Lower leg skin (tissue), 3 donors: ENCODE results near the gene RERE.

Experiments
- POLR2A ChIP-seq, 2 donors: fragments of 450-650 bp; IDR thresholded peaks; one replicate each; pipeline ENCODE4 v1.6.1; 2016 to 2017; ENCODE audit warnings: antibody characterized with exemption in 2 of 2, mild to moderate bottlenecking in 1 of 2, moderate library complexity in 1 of 2
- TF ChIP-seq, protein P1 (sequence below), 3 donors: fragments of 450-650 bp; IDR thresholded peaks; one replicate each; pipeline ENCODE4 v1.5.1; 2016; ENCODE audit warnings: antibody characterized with exemption in 3 of 3, mild to moderate bottlenecking in 3 of 3, moderate library complexity in 2 of 3

DNA sequence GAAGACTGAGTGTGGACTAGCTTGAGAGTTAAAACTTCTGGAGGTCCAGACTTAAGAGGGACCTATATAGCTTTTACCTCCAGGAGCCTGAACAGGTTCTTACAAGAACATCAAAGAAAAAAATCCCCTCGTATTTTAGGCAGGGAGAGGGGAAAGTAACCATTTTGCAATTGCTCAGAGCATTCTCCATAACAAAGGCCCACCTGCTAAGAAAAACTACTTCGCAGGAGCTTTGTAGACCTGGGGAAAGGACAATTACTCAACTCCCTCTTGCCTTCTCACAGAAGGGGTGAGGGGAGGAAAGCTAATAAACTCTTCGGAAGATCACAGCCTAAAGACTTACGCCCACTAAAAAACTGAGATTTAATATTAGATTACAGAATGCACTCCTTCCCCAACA, 86.3 kb downstream of the RERE start:
- TF ChIP-seq POLR2A (IDR thresholded peaks at IDR 0.05): no peak
- TF ChIP-seq, protein P1, sequence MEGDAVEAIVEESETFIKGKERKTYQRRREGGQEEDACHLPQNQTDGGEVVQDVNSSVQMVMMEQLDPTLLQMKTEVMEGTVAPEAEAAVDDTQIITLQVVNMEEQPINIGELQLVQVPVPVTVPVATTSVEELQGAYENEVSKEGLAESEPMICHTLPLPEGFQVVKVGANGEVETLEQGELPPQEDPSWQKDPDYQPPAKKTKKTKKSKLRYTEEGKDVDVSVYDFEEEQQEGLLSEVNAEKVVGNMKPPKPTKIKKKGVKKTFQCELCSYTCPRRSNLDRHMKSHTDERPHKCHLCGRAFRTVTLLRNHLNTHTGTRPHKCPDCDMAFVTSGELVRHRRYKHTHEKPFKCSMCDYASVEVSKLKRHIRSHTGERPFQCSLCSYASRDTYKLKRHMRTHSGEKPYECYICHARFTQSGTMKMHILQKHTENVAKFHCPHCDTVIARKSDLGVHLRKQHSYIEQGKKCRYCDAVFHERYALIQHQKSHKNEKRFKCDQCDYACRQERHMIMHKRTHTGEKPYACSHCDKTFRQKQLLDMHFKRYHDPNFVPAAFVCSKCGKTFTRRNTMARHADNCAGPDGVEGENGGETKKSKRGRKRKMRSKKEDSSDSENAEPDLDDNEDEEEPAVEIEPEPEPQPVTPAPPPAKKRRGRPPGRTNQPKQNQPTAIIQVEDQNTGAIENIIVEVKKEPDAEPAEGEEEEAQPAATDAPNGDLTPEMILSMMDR (IDR thresholded peaks at IDR 0.05): no peak
